K562 (cell line): Measurements from ENCODE around the gene IRAG1. TPM values are rescaled to one million over a fixed set of nuclear protein-coding genes. Genes with fewer than 3 reads are reported as not detected.

ENCODE experiments used
- L3MBTL2 ChIP-seq: fragments of 450-650 bp; IDR thresholded peaks from 2 replicates; pipeline ENCODE4 v1.6.1; 2016; ENCODE audit warnings: mild to moderate bottlenecking, moderate library complexity
- MAFG ChIP-seq: fragments of 450-650 bp; conservative IDR thresholded peaks from 2 replicates; pipeline ENCODE4 v1.6.1; 2016; ENCODE audit warnings: missing genetic modification characterization, missing compliant biosample characterization
- MCM7 ChIP-seq, 2 experiments: fragments of 450-650 bp; IDR thresholded peaks; 2 replicates each; pipeline ENCODE4 v1.6.1; 2016 to 2018
- NCOA2 ChIP-seq, 2 experiments: fragments of 450-650 bp; IDR thresholded peaks; 2 replicates each; pipeline ENCODE4 v1.6.1; 2018; ENCODE audit warnings: mild to moderate bottlenecking in 2 of 2, moderate library complexity in 1 of 2; ENCODE audit not compliant: partially characterized antibody in 2 of 2
- NR2C2 ChIP-seq, 2 experiments: fragments of 200-800 bp in 1 of 2; sonication (Bioruptor generic) in 1 of 2; sonication (generic) in 1 of 2; formaldehyde crosslinking in 1 of 2; IDR thresholded peaks; 2 replicates each; pipeline versions ENCODE4 v1.6.1 to v1.8.0; 2016 to 2022; ENCODE audit warnings: mild to moderate bottlenecking in 1 of 2, missing compliant biosample characterization in 1 of 2, missing genetic modification characterization in 1 of 2, missing genetic modification reagents in 1 of 2
- PPARD ChIP-seq: fragments of 250-450 bp; sonication (Bioruptor Pico); IDR thresholded peaks from 2 replicates; pipeline ENCODE4 v1.8.0; 2022; ENCODE audit warnings: inconsistent platforms, mild to moderate bottlenecking, moderate library complexity
- PRMT5 ChIP-seq: sonication (generic); formaldehyde crosslinking; IDR thresholded peaks from 2 replicates; pipeline ENCODE4 v1.5.0; 2020; ENCODE audit warnings: missing genetic modification reagents
- RAD51 ChIP-seq: fragments of 450-650 bp; IDR thresholded peaks from 2 replicates; pipeline ENCODE4 v1.7.1; 2016; ENCODE audit warnings: low read depth, mild to moderate bottlenecking, borderline replicate concordance
- RB1 ChIP-seq: fragments of 450-650 bp; IDR thresholded peaks from 2 replicates; pipeline ENCODE4 v1.6.1; 2017; ENCODE audit warnings: low read depth, mild to moderate bottlenecking
- TOE1 ChIP-seq, 2 experiments: fragments of 450-650 bp in 1 of 2; sonication (generic) in 1 of 2; formaldehyde crosslinking in 1 of 2; IDR thresholded peaks; 2 replicates each; pipeline versions ENCODE4 v1.7.1 to v1.8.0; 2016 to 2022; ENCODE audit warnings: borderline replicate concordance in 2 of 2, mild to moderate bottlenecking in 2 of 2, antibody characterized with exemption in 1 of 2, inconsistent platforms in 1 of 2, low read depth in 1 of 2, missing genetic modification reagents in 1 of 2, moderate library complexity in 1 of 2
- XRCC4 ChIP-seq: IDR thresholded peaks from one replicate; pipeline ENCODE4 v1.6.1; 2011; ENCODE audit not compliant: insufficient read depth, insufficient read length; ENCODE audit errors: extremely low read depth
- ZBTB8A ChIP-seq: fragments of 450-650 bp; IDR thresholded peaks from 2 replicates; pipeline ENCODE4 v1.6.1; 2018; ENCODE audit warnings: mild to moderate bottlenecking, moderate library complexity; ENCODE audit not compliant: partially characterized antibody
- ZC3H4 ChIP-seq: sonication (generic); formaldehyde crosslinking; IDR thresholded peaks from 2 replicates; pipeline ENCODE4 v1.9.0; 2021; ENCODE audit warnings: missing genetic modification reagents, borderline replicate concordance
- ZNF133 ChIP-seq: fragments of 250-450 bp; sonication (Bioruptor Pico); IDR thresholded peaks from 2 replicates; pipeline ENCODE4 v1.4.0; 2020; ENCODE audit warnings: mild to moderate bottlenecking
- ZNF609 ChIP-seq: sonication (generic); formaldehyde crosslinking; IDR thresholded peaks from 2 replicates; pipeline ENCODE4 v1.8.1; 2023; ENCODE audit warnings: missing genetic modification reagents, mild to moderate bottlenecking, borderline replicate concordance
- polyA plus RNA-seq, 8 experiments: library from polyadenylated mRNA; depleted of rRNA in 4 of 8; stranded (reverse) in 5 of 8; unstranded in 3 of 8; fragments of >200 nt; fragmentation: Nextera tagmentation in 2 of 8; fragmentation: Illumina TruSeq in 1 of 8; extraction: Ambion mirVana in 2 of 8; extraction: Trizol in 1 of 8; gene quantifications; 2 replicates each; pipeline versions ENCODE4 v1.2.1 to v1.2.3, GENCODE V29; 2011 to 2014; ENCODE audit warnings: inconsistent platforms in 1 of 8, missing spikeins in 1 of 8
- total RNA-seq, 7 experiments: library from RNA; depleted of rRNA in 6 of 7; stranded (reverse); fragments of >200 nt in 6 of 7; fragmentation: Illumina TruSeq in 2 of 7; extraction: Trizol in 2 of 7; gene quantifications; 2 replicates each; pipeline versions ENCODE4 v1.2.1 to v1.2.3, GENCODE V29; 2011 to 2021; ENCODE audit warnings: low replicate concordance in 1 of 7
- TF ChIP-seq, protein P1 (sequence below): fragments of 450-650 bp; formaldehyde crosslinking; IDR thresholded peaks from 2 replicates; pipeline ENCODE4 v1.4.0; 2020; ENCODE audit warnings: mild to moderate bottlenecking, moderate library complexity
- TF ChIP-seq, protein P2 (sequence below): IDR thresholded peaks from 2 replicates; pipeline ENCODE4 v1.6.1; 2011; ENCODE audit not compliant: insufficient read length; ENCODE audit errors: extremely low read depth

IRAG1 gene
- total and polyA plus RNA-seq, 9 of the 15 experiments (the other 6 are each of a cell fraction or from before 2014, with no cell fraction given) = 0.01 to 0.22 (median 0.09) TPM; not detected in 1

GRCh38 chr11:10742460-10743208 is 49.1 kb upstream of the IRAG1 start (continued):
- TF ChIP-seq ZNF609 (CRISPR knock-in tag) = no peak
- no peak for TF ChIP-seq PPARD
- no peak for TF ChIP-seq MAFG (tag)
- TF ChIP-seq ZBTB8A = no peak
- TF ChIP-seq, protein P1, sequence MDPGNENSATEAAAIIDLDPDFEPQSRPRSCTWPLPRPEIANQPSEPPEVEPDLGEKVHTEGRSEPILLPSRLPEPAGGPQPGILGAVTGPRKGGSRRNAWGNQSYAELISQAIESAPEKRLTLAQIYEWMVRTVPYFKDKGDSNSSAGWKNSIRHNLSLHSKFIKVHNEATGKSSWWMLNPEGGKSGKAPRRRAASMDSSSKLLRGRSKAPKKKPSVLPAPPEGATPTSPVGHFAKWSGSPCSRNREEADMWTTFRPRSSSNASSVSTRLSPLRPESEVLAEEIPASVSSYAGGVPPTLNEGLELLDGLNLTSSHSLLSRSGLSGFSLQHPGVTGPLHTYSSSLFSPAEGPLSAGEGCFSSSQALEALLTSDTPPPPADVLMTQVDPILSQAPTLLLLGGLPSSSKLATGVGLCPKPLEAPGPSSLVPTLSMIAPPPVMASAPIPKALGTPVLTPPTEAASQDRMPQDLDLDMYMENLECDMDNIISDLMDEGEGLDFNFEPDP (CRISPR knock-in tag) = no peak
- no peak for TF ChIP-seq ZC3H4 (CRISPR knock-in tag)
- 0 out of 2 replicates have a peak, but pooled peaks have one; percentile 25 for TF ChIP-seq TOE1 (IDR thresholded peaks at IDR 0.05; ENCODE audit: borderline replicate concordance)
- TF ChIP-seq TOE1 (CRISPR knock-in tag; IDR thresholded peaks at IDR 0.05; ENCODE audit: borderline replicate concordance, low read depth) = no peak
- no peak for TF ChIP-seq NCOA2 (IDR thresholded peaks at IDR 0.05; ENCODE audit: partially characterized antibody in 2 of 2)
- TF ChIP-seq RB1 = no peak
- TF ChIP-seq PRMT5 (CRISPR knock-in tag) = no peak
- TF ChIP-seq, protein P2, sequence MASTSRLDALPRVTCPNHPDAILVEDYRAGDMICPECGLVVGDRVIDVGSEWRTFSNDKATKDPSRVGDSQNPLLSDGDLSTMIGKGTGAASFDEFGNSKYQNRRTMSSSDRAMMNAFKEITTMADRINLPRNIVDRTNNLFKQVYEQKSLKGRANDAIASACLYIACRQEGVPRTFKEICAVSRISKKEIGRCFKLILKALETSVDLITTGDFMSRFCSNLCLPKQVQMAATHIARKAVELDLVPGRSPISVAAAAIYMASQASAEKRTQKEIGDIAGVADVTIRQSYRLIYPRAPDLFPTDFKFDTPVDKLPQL = no peak
- no peak for TF ChIP-seq NR2C2 (CRISPR knock-in tag; IDR thresholded peaks at IDR 0.05)
- TF ChIP-seq NR2C2 (tag; IDR thresholded peaks at IDR 0.05) = peak; percentile 72
- no peak for TF ChIP-seq ZNF133 (CRISPR knock-in tag)
- no peak for TF ChIP-seq XRCC4
- TF ChIP-seq L3MBTL2 = peak; percentile 84
- TF ChIP-seq MCM7 (IDR thresholded peaks at IDR 0.05) = no peak
- 0 out of 2 replicates have a peak, but pooled peaks have one; percentile 34 for TF ChIP-seq RAD51
